Pons (tissue), 1 donor: ENCODE results near the gene ARL3.
"Not testable (repeated sequence)": the region's sequence is repeated elsewhere in the genome, so short reads cannot be mapped to it uniquely, and the experiment has no call there.

Experiments
- DNase-seq: peaks from one replicate; pipeline ENCODE4 v3.0.0-alpha.2; 2016; ENCODE audit warnings: low spot score

Gene ARL3, protein sequence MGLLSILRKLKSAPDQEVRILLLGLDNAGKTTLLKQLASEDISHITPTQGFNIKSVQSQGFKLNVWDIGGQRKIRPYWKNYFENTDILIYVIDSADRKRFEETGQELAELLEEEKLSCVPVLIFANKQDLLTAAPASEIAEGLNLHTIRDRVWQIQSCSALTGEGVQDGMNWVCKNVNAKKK

DNA sequence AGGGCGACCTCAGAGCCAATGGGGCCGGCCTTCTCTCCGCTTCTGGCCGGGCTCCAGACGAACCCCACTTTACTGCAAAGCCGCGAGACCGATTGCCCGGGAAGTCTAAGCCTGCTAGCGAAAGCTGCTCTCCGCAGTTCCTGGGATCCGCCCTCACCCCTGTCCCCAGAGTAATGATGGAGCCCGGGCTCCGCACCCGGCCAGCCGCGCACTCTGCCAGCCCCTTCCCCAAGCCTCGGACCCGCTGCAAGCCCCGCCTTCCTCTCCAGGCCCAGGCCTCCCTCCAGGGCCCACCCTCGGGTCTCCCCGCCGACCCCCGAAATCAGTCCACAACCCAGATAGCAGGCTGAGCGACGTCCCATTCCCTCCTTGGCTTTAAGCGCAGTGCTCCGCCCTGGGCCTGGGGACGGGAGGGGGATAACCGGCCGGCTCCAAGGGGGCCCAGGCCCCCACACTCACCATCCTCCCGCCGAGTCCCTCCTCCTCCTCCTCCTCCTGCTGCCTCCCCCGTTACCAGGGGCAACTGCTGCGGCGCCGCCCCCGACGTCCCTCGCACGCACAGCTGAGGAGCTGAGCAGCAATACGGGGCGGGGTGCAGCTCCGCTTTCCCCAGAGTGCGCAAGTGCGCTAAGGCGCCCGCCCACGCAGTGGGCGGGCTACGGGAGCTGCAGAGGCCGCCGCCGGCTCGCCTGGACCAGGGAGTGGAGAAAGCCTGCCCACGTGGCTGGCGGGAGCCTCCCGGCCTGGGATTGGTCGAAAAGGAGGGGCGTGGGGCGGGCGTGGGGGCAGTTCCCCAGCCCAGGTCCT, at the start of gene ARL3:
Gene ARL3, minus strand, starts transcription at position 584 of the 807 bp plus-strand sequence. Its CDS starts 122 bp downstream, at position 462.
- peak; percentile 98 for DNase-seq

DNA sequence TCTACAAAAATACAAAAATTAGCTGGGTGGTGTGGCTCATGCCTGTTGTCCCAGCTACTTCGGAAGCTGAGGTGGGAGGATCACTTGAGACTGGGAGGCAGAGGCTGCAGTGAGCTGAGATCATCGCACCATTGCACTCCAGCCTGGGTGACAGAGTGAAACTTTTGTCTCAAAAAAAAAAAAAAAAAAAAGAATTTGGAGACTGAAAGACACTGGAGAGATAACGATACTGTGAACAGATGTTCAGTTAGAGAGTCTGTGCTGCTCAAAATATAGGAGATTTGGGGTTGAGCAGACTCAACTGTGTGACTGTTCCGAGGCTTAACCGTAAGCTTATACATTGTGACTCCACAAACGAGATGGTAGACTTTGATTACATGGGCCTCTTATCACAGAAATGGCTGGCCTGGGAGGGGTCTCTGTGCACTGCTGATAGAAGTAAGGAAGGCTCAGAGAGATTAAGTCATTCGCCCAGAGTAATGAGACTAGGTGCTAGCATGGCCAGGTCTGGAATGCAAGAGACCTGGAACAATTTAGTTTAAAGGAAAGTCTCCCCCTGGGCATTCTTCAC, 48.9 kb upstream of the ARL3 start:
- DNase-seq = no peak

DNA sequence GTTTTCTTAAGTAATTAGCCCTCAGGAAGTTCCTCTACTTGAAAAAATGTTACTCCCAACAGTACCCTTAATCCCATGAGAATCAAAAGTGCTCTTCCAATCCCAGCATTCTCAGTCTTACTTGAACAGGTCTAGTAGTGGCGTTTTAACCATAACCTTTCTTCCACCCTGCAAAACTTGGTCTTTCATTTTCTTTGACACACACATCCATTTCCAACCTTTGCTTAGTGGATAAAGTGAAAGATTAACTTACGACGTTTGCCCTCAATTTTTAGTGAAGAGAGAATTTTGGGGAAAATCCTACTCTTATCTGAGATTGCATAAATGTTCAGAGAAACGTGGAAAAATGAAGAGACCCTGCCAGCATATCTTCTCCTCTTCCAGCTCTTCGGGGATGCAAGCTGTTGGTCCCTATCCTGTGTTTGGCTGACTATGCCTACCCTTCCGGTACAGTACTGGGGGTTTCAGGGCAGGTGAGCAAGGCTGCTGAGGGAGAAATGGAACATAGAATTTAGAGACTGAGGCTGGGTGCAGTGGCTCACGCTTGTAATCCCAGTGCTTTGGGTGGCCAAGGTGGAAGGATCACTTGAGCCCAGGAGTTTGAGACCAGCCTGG, 48.3 kb upstream of the ARL3 start:
- no peak for DNase-seq

DNA sequence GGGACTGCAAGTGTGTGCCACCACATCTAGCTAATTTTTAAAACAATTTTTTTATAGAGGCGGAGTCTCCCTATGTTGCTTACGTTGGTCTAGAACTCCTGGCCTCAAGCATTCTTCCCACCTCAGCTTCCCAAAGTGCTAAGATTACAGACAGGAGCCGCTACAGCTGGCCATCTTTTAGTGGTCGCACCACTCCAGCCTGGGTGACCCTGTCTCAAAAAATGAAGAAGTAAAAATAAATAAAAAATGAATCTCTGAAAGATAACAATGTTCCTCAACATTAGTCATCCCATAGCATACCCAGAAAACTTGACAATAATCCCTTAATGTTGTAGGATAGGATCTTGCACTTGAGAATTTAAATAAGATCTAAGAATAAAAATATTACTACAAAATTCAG, 47.8 kb upstream of the ARL3 start:
- no peak for DNase-seq

DNA sequence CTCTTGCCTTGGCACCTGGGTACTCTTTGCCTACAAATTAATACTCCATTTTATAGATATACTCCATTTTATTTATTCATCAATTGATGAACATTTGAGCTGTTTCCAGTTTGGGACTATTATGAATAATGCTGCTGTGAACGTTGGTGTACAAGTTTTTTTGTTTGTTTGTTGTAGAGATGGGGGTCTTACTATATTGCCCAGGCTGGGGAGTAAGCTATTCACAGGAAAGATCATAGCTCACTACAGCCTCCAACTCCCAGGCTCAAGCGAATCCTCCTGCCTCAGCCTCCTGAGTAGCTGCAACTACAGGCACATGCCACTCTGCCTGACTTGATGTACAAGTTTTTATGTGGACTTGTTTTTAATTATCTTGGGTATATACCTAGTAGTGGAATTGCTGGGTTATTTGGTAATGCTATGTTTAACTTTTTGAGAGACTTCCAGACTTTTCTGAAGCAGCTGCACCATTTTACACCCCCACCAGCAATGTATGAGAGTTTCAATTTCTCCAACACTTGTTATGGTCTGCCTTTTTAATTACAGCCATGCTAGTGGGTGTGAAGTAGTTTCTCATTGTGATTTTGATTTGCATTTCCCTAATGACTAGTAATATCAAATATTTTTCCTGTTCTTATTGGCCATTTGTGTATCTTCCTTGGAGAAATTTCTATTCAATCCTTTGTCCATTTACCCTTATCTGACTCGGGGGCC, 45.5 kb upstream of the ARL3 start:
- DNase-seq = no peak

DNA sequence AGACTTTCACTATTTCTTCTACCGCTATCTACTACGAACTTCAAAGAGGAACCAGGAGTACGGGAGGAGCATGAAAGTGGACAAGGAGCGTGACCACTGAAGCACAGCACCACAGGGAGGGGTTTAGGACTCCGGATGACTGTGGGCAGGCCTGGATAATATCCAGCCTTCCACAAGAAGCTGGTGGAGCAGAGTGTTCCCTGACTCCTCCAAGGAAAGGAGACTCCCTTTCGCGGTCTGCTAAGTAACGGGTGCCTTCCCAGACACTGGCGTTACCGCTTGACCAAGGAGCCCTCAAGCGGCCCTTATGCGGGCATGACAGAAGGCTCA, 44.7 kb upstream of the ARL3 start:
- DNase-seq = not testable (repeated sequence)

DNA sequence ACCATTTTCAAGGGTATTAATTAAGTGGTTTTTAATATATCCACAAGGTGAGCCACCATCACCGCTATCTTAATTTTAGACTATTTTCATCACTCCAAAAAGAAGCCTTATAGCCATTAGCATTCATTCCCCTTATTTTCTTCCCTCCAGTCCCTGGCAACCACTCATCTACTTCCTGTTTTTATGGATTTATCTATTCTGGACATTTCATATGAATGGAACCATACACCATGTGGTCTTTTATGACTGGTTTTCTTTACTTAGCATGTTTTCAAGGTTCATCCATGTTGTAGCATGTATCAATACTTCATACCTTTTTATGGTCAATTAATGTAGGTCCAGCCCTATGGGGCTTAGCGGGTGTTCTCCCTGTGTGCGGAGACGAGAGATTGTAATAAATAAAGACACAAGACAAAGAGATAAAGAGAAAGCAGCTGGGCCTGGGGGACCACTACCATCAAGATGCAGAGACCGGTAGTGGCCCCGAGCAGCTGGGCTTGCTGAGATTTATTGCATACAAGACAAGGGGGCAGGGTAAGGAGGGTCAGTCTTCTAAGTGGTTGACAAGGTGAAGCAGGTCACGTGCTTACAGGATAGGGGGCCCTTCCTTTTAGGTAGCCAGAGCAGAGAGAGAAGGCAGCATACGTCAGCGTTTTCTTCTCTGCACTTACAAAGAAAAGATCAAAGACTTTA, 44.2 kb upstream of the ARL3 start:
- DNase-seq = no peak

DNA sequence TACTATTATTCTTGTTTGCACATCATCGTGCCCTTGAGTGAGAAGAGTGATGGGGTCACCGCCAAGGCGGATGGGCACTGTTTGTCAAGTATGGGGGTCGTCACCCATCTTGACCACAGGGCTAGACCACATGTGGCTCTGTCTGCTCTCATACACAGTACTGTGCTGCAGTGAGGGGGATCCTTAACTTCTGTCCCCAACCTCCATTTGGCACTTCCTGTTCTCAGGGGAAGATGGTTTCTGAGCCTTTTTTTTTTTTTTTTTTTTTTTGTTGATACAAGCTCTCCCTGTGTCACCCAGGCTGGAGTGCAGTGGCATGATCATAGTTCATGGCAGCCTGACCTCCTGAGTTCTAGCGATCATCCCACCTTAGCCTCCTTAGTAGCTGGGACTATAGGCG, 43.1 kb upstream of the ARL3 start:
- DNase-seq = no peak

DNA sequence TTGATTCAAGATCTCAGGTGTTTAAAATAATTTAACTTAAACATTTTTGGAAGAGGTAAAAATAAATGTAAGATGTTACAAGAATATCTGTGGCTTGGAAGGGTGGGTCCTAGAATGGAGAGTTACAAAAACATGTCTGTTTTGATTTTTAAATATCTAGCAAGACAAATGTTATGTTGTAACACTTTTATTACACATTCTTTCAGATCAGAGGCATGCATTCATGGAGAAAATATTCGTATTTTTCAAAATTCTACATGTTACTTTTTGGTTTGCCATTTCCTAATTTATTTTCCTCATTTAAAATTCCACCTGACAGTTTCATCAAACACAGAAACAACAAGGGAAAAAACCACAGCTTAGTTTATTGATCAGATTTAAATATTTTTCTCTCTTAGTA, 39.5 kb upstream of the ARL3 start:
- DNase-seq = no peak

DNA sequence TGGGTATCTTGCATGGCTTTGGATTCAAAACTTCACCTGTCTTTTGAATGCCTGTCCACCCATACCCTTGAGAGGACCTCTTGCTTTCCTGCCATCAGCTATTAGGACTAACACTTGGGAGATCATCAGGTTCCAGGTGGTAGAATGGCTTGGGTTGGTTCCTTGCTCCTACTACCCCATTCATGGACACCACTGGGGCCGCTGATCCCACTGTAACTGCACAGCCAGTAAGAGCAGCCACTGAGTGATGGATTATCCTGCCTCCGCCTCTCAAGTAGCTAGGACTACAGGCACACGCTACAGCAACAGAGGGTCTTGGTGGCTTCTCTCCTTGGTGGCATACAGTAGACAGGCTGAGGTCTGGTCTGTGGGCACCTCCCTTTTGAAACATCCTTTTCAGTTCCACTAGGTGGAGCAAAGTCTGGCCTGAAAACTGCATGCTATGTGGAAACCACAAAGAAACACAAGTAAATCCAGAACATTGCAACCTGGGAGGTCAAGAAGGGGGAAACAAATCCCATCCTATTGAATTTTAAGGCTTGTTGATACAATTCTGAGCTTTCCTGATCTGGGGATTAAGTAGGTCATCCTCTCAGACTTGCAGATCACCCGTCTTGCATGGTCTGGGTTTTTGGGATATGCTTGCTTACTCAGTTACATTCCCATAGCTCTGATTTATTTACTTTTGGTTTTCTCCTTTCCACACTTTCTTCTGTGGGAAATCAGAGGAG, 38.9 kb upstream of the ARL3 start:
- no peak for DNase-seq

DNA sequence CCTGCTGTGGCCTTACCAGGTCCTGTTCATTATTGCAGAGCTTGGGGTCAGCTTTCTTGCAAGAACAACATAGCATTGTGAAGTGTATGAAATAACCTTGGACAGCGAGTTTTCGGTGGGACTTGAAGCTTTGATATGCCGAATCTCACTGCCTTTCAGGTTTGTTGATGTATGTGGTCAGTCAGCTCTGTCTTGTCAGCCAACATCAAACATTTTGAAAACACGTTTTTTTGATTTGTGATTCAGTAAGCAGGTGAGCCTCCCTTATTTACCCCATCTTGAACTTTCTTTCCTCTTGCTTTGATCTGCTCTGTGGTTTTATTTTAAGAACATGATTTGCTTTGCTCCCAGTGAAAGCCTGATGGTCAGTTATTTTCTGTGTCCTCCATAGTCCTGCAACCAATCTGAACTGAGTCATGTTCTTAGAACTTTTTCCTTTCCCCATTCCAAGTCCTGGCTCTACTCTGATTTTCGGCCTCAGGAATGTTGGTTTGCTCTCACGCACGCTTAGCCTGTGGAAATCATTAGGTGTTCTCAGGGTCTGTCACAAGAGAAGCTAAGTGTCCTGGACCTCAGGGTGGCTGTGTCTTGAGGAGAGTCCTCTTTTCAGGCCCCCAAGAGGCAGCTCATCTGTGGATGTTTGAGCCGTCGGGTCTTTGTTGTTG, 38.2 kb upstream of the ARL3 start:
- DNase-seq = no peak

DNA sequence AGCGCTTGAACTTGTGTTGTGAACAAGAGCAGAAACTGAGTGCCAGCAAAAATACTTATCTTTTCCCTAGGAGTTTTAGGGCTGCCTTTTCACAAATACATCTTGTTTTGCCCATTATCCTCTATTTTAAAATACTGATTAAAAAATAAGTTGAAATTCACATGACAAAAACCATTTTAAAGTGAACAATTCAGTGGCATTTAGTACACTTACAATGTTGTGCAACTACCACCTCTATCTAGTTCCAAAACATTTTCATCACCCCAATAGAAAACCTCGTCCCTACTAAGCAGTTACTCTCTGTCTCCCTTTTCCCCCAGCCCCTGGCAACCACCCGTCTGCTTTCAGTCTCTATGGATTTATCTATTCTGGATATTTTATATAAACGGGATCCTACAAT, 31.0 kb upstream of the ARL3 start:
- no peak for DNase-seq

DNA sequence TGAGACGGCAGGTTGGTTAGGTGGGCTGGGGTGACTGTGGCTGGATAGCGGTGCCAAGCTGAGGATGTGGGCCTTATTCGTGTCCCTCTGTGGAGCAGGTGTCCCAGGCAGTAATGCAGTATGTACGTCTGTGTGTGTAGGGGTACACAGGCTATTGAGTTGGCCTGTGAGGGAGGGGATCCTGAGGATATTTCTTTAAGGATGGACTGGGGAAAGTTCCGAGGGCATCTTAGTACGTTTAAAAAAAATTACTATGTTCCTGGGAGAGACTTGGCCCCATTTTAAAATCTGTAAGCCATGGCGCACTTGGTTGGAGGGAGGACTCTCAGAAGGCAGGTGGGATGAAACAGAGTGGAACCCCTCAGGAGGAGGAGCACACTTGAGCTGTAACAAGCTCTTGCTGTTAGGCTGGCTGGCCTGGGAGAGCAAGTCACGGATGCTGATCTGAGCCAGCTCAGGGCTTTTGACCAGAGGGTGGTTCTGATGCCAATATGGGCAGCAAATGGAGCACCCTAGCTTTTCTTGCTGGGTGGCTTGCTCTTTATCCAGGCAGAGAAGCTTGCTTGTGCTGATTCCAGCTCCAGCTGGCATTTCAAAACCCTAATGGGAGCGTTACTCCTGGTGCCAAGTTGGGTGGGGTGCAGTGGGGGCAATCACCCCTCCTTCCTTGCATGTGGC, 30.3 kb upstream of the ARL3 start:
- peak; percentile 34 for DNase-seq

DNA sequence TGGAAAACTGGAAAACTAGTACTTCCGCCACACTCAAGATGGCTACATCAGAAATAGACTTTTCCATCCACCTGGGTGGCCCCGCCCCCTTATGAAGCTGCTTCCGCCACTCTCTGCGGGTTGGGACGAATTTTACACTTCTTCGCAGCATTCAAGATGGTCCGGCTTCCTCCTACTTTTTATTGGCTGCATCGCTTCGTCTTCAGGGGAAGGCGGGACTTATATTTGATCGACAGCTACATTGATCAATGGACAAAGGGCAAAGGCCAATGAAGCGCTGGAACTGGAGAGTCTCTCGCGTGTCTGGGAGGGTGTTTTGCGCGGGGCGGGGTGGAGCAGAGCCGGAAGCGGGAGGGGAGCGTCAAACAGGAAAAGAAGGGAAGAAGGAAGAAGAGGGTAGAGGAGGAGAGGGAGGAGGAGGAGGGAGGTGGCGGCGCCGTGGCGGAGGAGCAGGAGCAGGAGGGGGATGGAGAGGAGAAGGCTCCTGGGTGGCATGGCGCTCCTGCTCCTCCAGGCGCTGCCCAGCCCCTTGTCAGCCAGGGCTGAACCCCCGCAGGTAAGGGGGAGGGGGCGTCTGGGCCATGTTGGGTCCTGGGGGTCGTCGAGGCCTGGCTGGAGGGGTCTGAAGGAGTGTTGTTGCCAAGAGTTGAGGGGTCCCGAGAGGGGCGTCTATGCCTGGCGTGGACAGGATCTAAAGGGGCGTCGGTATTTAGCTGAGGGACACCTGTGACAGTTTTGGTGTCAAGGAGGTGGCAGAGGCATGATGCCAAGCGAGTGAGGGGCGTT, 29.6 kb upstream of the ARL3 start, which contains the start of gene WBP1L:
Gene WBP1L, plus strand, starts transcription at position 361 of the 786 bp plus-strand sequence. Its CDS starts 106 bp downstream, at position 467.
- DNase-seq = peak; percentile 100

DNA sequence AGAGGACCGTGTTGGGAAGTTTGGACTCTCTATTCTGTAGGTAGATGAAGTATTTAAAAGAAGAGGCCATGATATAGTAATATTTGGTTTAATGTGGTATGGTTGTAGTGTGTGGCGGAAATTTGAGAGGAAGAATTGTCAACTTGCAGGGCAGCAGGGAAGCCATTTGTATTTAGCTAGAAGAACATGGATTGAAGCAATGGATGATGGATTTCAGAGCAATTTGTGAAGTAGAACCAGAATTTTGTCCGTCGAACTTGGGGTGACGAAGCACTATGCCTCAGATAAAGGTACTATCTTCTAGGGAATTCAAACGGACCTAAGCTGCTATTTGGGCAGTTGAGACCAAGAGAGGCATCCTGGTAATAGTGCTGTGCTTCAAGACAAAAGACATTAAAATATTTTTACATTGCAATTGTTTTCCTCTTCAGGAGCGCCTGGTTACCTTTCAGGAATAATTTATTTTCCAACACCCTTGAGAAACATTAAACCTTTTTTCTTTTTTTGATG, 28.9 kb upstream of the ARL3 start:
- peak; percentile 42 for DNase-seq

DNA sequence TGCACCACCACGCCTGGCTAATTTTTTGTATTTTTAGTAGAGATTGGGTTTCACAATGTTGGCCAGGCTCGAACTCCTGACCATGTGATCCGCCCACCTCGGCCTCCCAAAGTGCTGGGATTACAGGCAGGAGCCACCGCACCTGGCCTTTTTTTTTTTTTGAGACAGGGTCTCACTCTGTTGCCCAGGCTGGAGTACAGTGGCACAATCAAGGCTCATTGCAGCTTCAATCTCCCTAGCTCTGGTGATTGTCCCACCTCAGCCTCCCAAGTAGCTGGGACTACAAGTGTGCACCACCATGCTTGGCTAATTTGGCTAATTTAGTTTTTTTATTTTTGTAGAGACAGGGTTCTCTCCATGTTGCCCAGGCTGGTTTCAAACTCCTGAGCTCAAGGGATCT, 28.1 kb upstream of the ARL3 start:
- not testable (repeated sequence) for DNase-seq

DNA sequence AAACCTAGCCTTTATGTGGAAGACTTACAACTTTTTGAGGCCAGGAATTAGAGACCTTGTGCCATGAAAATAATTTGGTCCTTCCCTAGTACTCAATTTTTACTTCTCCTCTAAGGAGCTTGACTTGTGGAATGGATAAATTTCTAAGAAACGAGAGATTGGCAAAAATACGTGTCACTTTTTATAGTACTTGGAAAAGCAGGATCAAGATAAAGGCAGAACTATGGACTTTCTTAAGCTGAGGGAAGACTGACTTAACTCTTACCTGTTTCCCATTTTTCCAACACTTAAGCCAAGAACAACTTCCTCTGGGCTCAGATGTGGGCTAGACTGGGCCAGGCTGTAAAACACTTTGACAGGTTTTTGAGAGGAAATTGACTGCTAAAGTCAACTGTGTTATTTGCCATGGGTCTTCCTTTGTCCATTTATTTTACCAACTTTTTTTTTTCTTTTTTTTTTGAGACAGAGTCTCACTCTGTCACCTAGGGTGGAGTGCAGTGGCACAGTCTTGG, 27.6 kb upstream of the ARL3 start:
- DNase-seq = no peak

DNA sequence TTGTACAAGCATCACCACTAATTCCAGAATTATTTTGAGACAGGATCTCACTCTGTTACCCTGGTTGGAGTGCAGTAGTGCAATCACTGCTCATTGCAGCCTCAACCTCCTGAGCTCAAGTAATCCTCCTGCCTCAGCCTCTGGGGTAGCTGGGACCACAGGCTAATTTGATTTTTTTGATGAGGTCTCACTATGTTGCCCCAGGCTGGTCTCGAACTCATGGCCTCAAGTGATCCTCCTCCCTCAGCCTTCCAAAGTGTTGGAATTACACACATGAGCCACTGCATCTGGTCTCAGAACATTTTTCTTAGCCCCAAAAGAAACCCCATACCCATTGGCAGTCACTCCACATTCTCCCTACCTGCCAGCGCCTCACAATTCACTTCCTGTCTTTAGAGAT, 26.0 kb upstream of the ARL3 start:
- DNase-seq = no peak

DNA sequence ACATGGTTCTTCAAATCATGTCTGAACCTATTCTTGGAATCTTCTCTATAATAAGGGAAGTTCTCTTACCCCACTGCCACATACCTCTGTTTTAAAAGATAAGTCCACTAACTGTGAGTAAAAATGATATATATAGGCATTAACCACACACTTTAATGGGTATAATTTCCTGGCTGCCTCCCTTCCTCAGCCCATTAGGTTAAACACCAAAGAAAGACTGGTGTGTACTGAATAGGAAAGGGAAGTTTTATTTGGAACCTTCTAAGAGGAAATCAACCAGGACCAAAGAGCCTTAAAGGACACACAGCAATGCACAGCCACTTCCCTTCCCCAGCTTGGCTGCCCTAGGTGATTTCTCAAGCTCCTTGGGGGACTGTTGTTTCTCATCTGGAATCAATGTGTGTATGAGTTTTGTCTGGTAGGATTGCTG, 24.5 kb upstream of the ARL3 start:
- DNase-seq = peak; percentile 36
